IMR-90 (cell line): ENCODE measurements around the gene NECTIN2. TPM values are rescaled to one million over a fixed set of nuclear protein-coding genes. Genes with fewer than 3 reads are reported as not detected.

Source experiments
- ATAC-seq: fragments of 200-7000 bp; cut with Tn5 transposase; 2 replicates; pipeline ENCODE4 v1.9.1; 2020; ENCODE audit warnings: low read depth, mild to moderate bottlenecking, moderate library complexity
- BruUV-seq: library from RNA; stranded (reverse); fragments of 400-500 nt; replicated peaks from 2 replicates; lab custom pipeline; 2021; lab: Mats Ljungman, UMichigan
- CTCF ChIA-PET: fragments of 300-600 bp; formaldehyde crosslinking; extraction: SDS; loops from one replicate; lab custom pipeline; 2021; ENCODE audit warnings: antibody characterized with exemption; lab: Yijun Ruan, JAX
- POLR2A ChIA-PET: fragments of 300-600 bp; sonication (Branson Sonifier 250); formaldehyde crosslinking; loops from one replicate; lab custom pipeline; 2022; ENCODE audit warnings: antibody characterized with exemption; ENCODE audit not compliant: unreplicated experiment; lab: Charles Lee
- DNase-seq: peaks from one replicate; pipeline ENCODE4 v3.0.0; 2013
- H2AFZ ChIP-seq: replicated peaks from 2 replicates; pipeline ENCODE3; 2013; ENCODE audit warnings: low read length, mild to moderate bottlenecking; ENCODE audit not compliant: poor library complexity
- H2AK5ac ChIP-seq: 2 replicates; pipeline ENCODE4 v1.6.1; 2013; ENCODE audit warnings: low read depth, low read length, inconsistent platforms
- H2AK9ac ChIP-seq: replicated peaks from 2 replicates; pipeline ENCODE3; 2013; ENCODE audit warnings: mild to moderate bottlenecking, low read depth, low read length, moderate library complexity; ENCODE audit not compliant: poor library complexity
- H2BK120ac ChIP-seq: 2 replicates; pipeline ENCODE4 v1.6.1; 2013; ENCODE audit warnings: low read depth, low read length, inconsistent platforms
- H2BK15ac ChIP-seq: 3 replicates; pipeline ENCODE4 v1.6.1; 2013; ENCODE audit warnings: low read depth, low read length, inconsistent platforms
- H2BK20ac ChIP-seq: 2 replicates; pipeline ENCODE4 v1.6.1; 2013; ENCODE audit warnings: low read depth, mild to moderate bottlenecking, inconsistent platforms, low read length, moderate library complexity
- H2BK5ac ChIP-seq: 2 replicates; pipeline ENCODE4 v1.6.1; 2013; ENCODE audit warnings: mild to moderate bottlenecking, low read depth, low read length, inconsistent platforms; ENCODE audit not compliant: poor library complexity, severe bottlenecking
- H3K14ac ChIP-seq: replicated peaks from 2 replicates; pipeline ENCODE4 v1.6.1; 2013; ENCODE audit warnings: low read depth, low read length, inconsistent platforms
- H3K18ac ChIP-seq: 2 replicates; pipeline ENCODE4 v1.6.1; 2013; ENCODE audit warnings: low read depth, low read length, control low read depth
- H3K23ac ChIP-seq: 2 replicates; pipeline ENCODE4 v1.6.1; 2013; ENCODE audit warnings: low read depth, low read length, inconsistent platforms
- H3K27ac ChIP-seq: 2 replicates; pipeline ENCODE4 v1.5.1; 2013; ENCODE audit warnings: mild to moderate bottlenecking, control low read depth, low read length; ENCODE audit not compliant: insufficient read depth
- H3K27me3 ChIP-seq: 2 replicates; pipeline ENCODE4 v1.6.1; 2013; ENCODE audit warnings: low read length; ENCODE audit not compliant: control insufficient read depth, insufficient read depth
- H3K36me3 ChIP-seq: 2 replicates; pipeline ENCODE4 v1.6.1; 2013; ENCODE audit warnings: low read length, mixed read lengths; ENCODE audit not compliant: control insufficient read depth, insufficient read depth
- H3K4ac ChIP-seq: 2 replicates; pipeline ENCODE4 v1.6.1; 2013; ENCODE audit warnings: low read depth, low read length, inconsistent platforms
- H3K4me1 ChIP-seq: 2 replicates; pipeline ENCODE4 v1.6.1; 2013; ENCODE audit warnings: low read length, mixed read lengths; ENCODE audit not compliant: control insufficient read depth, insufficient read depth
- H3K4me2 ChIP-seq: 2 replicates; pipeline ENCODE4 v1.6.1; 2013; ENCODE audit warnings: low read depth, mild to moderate bottlenecking, control low read depth, low read length, moderate library complexity
- H3K4me3 ChIP-seq: 2 replicates; pipeline ENCODE4 v1.5.1; 2013; ENCODE audit warnings: low read depth, mild to moderate bottlenecking, control low read depth, low read length, moderate library complexity; ENCODE audit not compliant: insufficient read depth
- H3K56ac ChIP-seq: 2 replicates; pipeline ENCODE4 v1.6.1; 2013; ENCODE audit warnings: low read length, inconsistent platforms; ENCODE audit not compliant: insufficient read depth; ENCODE audit errors: extremely low read depth
- H3K79me1 ChIP-seq, 2 experiments: 2 replicates each; pipeline ENCODE4 v1.6.1; 2013; ENCODE audit warnings: low read length in 2 of 2, inconsistent platforms in 1 of 2, low read depth in 1 of 2
- H3K9ac ChIP-seq: 2 replicates; pipeline ENCODE4 v1.6.1; 2013; ENCODE audit warnings: low read depth, low read length, control low read depth
- H3K9me1 ChIP-seq: 2 replicates; pipeline ENCODE4 v1.6.1; 2013; ENCODE audit warnings: low read length, inconsistent platforms; ENCODE audit not compliant: insufficient read depth
- H3K9me3 ChIP-seq: 2 replicates; pipeline ENCODE4 v1.6.1; 2013; ENCODE audit warnings: low read length; ENCODE audit not compliant: control insufficient read depth, insufficient read depth
- H4K20me1 ChIP-seq: 2 replicates; pipeline ENCODE4 v1.6.1; 2013; ENCODE audit warnings: low read length, inconsistent platforms; ENCODE audit not compliant: insufficient read depth
- H4K5ac ChIP-seq: 2 replicates; pipeline ENCODE4 v1.6.1; 2013; ENCODE audit warnings: mild to moderate bottlenecking, low read depth, low read length, control low read depth
- H4K8ac ChIP-seq, 2 experiments: 2 replicates each; pipeline ENCODE4 v1.6.1; 2013; ENCODE audit warnings: low read depth in 2 of 2, low read length in 2 of 2, control low read depth in 1 of 2, inconsistent platforms in 1 of 2
- H4K91ac ChIP-seq: 2 replicates; pipeline ENCODE4 v1.6.1; 2013; ENCODE audit warnings: low read depth, low read length, inconsistent platforms; ENCODE audit not compliant: insufficient read depth
- BHLHE40 ChIP-seq: fragments of 150-350 bp; IDR thresholded peaks from 2 replicates; pipeline ENCODE4 v1.6.1; 2016; ENCODE audit warnings: mild to moderate bottlenecking, low read depth, low read length
- CEBPB ChIP-seq: IDR thresholded peaks from 2 replicates; pipeline ENCODE4 v1.6.1; 2012; ENCODE audit warnings: low read depth, low read length, improper control_type of control experiment
- FOS ChIP-seq: fragments of 150-350 bp; IDR thresholded peaks from 2 replicates; pipeline ENCODE4 v1.6.1; 2016; ENCODE audit warnings: low read depth, low read length
- MAFK ChIP-seq: IDR thresholded peaks from 2 replicates; pipeline ENCODE4 v1.6.1; 2012; ENCODE audit warnings: low read depth, low read length, improper control_type of control experiment
- MAZ ChIP-seq: IDR thresholded peaks from 2 replicates; pipeline ENCODE4 v1.6.1; 2012; ENCODE audit warnings: low read depth, mild to moderate bottlenecking, low read length, improper control_type of control experiment, moderate library complexity, borderline replicate concordance
- MXI1 ChIP-seq: IDR thresholded peaks from 2 replicates; pipeline ENCODE4 v1.6.1; 2012; ENCODE audit warnings: low read depth, mild to moderate bottlenecking, low read length, moderate library complexity, borderline replicate concordance
- NFE2L2 ChIP-seq: fragments of 150-350 bp; IDR thresholded peaks from 2 replicates; pipeline ENCODE4 v1.6.1; 2016; ENCODE audit warnings: low read depth, mild to moderate bottlenecking, low read length
- POLR2A ChIP-seq: IDR thresholded peaks from 2 replicates; pipeline ENCODE4 v1.6.1; 2012; ENCODE audit warnings: mild to moderate bottlenecking, low read depth, low read length
- RAD21 ChIP-seq: IDR thresholded peaks from 2 replicates; pipeline ENCODE4 v1.6.1; 2012; ENCODE audit warnings: low read length, improper control_type of control experiment
- RCOR1 ChIP-seq: IDR thresholded peaks from 2 replicates; pipeline ENCODE4 v1.6.1; 2012; ENCODE audit warnings: mild to moderate bottlenecking, low read length, improper control_type of control experiment; ENCODE audit not compliant: insufficient replicate concordance
- RFX5 ChIP-seq: IDR thresholded peaks from 2 replicates; pipeline ENCODE4 v1.8.0; 2012; ENCODE audit warnings: low read depth, mild to moderate bottlenecking, low read length, moderate library complexity
- SMC3 ChIP-seq: fragments of 150-350 bp; IDR thresholded peaks from 2 replicates; pipeline ENCODE4 v1.6.1; 2016; ENCODE audit warnings: low read depth, mild to moderate bottlenecking, antibody characterized with exemption, low read length, moderate library complexity
- WGBS, 2 experiments: methylation state at CpG; one replicate each; pipeline versions ENCODE4 v1.1.5 to v1.1.7; 2013; ENCODE audit warnings: missing lambda C conversion rate in 2 of 2; ENCODE audit not compliant: insufficient read length in 1 of 2; ENCODE audit errors: extremely low coverage in 2 of 2; 5-methylcytosine and 5-hydroxymethylcytosine counted together
- dilution Hi-C: fragments of 300-500 bp; cut with HindIII; formaldehyde crosslinking; loops from one replicate; pipeline ENCODE4 v1.14.3; 2018; ENCODE audit warnings: low sequenced_read_pairs; ENCODE audit not compliant: unreplicated experiment
- in situ Hi-C: fragments of 300-500 bp; cut with MboI; formaldehyde crosslinking; loops from 3 replicates; pipeline ENCODE4 v1.14.3; 2019; ENCODE audit warnings: low sequenced_read_pairs, inconsistent platforms, mixed read lengths
- intact Hi-C: fragments of 100-400 bp; cut with micrococcal nuclease; formaldehyde crosslinking; loops from 2 replicates; pipeline ENCODE4 v1.10.0; 2022
- polyA plus RNA-seq, 3 experiments: library from polyadenylated mRNA; depleted of rRNA; stranded (reverse); fragments of >200 nt; gene quantifications; 2 replicates each; pipeline ENCODE4 v1.2.3, GENCODE V29; 2012; ENCODE audit warnings: low replicate concordance in 1 of 3
- total RNA-seq: library from RNA; depleted of rRNA; stranded (reverse); fragments of >200 nt; gene quantifications from 2 replicates; pipeline ENCODE4 v1.2.3, GENCODE V29; 2012
- TF ChIP-seq, protein P1 (sequence below): conservative IDR thresholded peaks from 2 replicates; pipeline ENCODE4 v1.5.1; 2012; ENCODE audit warnings: mild to moderate bottlenecking, low read depth, low read length, improper control_type of control experiment
- TF ChIP-seq, protein P2 (sequence below): fragments of 150-350 bp; IDR thresholded peaks from 2 replicates; pipeline ENCODE4 v1.6.1; 2016; ENCODE audit warnings: low read depth, mild to moderate bottlenecking, low read length, moderate library complexity, borderline replicate concordance
- TF ChIP-seq, protein P3 (sequence below): fragments of 150-350 bp; IDR thresholded peaks from 2 replicates; pipeline ENCODE4 v1.6.1; 2017; ENCODE audit warnings: mild to moderate bottlenecking, antibody characterized with exemption, low read length, low read depth

Gene NECTIN2
- total and polyA plus RNA-seq, 2 of the 4 experiments (the other 2 are of a cell fraction) = 77.8 to 170 TPM

DNA sequence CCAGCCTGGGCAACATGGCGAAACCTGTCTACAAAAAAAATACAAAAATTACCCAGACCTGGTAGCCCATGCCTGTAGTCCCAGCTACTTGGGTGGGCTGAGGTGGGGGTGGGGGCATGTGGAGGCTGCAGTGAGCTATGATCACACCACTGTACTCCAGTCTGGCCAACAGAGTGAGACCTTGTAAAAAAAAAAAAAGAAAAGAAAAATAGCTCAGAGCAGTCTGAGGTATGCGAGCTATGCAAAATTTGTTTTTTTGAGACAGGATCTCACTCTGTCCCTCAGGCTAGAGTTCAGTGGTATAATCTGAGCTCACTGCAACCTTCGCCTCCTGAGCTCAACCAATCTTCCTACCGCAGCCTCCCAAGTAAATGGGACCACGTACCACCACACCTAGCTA lies 37.8 kb downstream of the NECTIN2 start:
- Histone ChIP-seq H2AK5ac (no peak overlapping the region), H3K4me1 (0 out of 2 replicates have a peak, but pooled peaks cover 1% of the 10 kb centered on the region), H3K4me3 (no peak overlapping the region), H3K4me2 (no peak overlapping the region), H3K9ac (no peak overlapping the region), H3K27me3 (no peaks in the 10 kb centered on the region), H3K4ac (peak overlapping the region; percentile 42; the same call in 1 of the 2 replicates), H3K9me3 (no peaks in the 10 kb centered on the region), H2AFZ (no peak overlapping the region), H2BK5ac (no peak overlapping the region), H3K79me1 (peaks cover 8 to 32% of the 10 kb centered on the region in 2 experiments; a peak in 3 of 4 replicates), H3K27ac (peak overlapping the region; percentile 29; the same call in 1 of the 2 replicates), H2AK9ac (no peak overlapping the region), H3K18ac (no peak overlapping the region), H2BK15ac (no peak overlapping the region), H4K8ac (0 out of 4 replicates have a peak overlapping the region, but pooled peaks of 1 of the 2 experiments have one; percentile 4), H2BK20ac (no peak overlapping the region), H3K56ac (no peak overlapping the region), H2BK120ac (peak overlapping the region; percentile 2; the same call in 1 of the 2 replicates), H3K14ac (no peak overlapping the region), H3K9me1 (peaks cover 8% of the 10 kb centered on the region; the same call in 1 of the 2 replicates), H3K23ac (no peak overlapping the region), H4K91ac (no peak overlapping the region), H4K20me1 (no peaks in the 10 kb centered on the region), H4K5ac (no peak overlapping the region), H3K36me3 (peaks cover 47% of the 10 kb centered on the region)
- DNase-seq = no peak
- ATAC-seq = peak; percentile 84
- no TSS peak for BruUV-seq
- intact Hi-C loops (no loop called here), dilution Hi-C loops (no loop called here), in situ Hi-C loops (no loop called here)
- no CpG with 5 or more reads among the region's 5 CpGs for WGBS, 2 experiments
- ChIA-PET CTCF (no interaction called here), POLR2A (no interaction called here)
- no peak for TF ChIP-seq RFX5
- no peak for TF ChIP-seq MAZ
- TF ChIP-seq RAD21 = no peak
- no peak for TF ChIP-seq POLR2A
- no peak for TF ChIP-seq BHLHE40
- no peak for TF ChIP-seq CEBPB
- no peak for TF ChIP-seq MXI1
- TF ChIP-seq, protein P1, sequence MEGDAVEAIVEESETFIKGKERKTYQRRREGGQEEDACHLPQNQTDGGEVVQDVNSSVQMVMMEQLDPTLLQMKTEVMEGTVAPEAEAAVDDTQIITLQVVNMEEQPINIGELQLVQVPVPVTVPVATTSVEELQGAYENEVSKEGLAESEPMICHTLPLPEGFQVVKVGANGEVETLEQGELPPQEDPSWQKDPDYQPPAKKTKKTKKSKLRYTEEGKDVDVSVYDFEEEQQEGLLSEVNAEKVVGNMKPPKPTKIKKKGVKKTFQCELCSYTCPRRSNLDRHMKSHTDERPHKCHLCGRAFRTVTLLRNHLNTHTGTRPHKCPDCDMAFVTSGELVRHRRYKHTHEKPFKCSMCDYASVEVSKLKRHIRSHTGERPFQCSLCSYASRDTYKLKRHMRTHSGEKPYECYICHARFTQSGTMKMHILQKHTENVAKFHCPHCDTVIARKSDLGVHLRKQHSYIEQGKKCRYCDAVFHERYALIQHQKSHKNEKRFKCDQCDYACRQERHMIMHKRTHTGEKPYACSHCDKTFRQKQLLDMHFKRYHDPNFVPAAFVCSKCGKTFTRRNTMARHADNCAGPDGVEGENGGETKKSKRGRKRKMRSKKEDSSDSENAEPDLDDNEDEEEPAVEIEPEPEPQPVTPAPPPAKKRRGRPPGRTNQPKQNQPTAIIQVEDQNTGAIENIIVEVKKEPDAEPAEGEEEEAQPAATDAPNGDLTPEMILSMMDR = no peak
- no peak for TF ChIP-seq SMC3
- TF ChIP-seq FOS = no peak
- TF ChIP-seq NFE2L2 = no peak
- TF ChIP-seq RCOR1 = no peak
- TF ChIP-seq, protein P2, sequence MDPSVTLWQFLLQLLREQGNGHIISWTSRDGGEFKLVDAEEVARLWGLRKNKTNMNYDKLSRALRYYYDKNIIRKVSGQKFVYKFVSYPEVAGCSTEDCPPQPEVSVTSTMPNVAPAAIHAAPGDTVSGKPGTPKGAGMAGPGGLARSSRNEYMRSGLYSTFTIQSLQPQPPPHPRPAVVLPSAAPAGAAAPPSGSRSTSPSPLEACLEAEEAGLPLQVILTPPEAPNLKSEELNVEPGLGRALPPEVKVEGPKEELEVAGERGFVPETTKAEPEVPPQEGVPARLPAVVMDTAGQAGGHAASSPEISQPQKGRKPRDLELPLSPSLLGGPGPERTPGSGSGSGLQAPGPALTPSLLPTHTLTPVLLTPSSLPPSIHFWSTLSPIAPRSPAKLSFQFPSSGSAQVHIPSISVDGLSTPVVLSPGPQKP = no peak
- TF ChIP-seq, protein P3, sequence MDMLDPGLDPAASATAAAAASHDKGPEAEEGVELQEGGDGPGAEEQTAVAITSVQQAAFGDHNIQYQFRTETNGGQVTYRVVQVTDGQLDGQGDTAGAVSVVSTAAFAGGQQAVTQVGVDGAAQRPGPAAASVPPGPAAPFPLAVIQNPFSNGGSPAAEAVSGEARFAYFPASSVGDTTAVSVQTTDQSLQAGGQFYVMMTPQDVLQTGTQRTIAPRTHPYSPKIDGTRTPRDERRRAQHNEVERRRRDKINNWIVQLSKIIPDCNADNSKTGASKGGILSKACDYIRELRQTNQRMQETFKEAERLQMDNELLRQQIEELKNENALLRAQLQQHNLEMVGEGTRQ = no peak
- TF ChIP-seq MAFK = no peak
